PC-3 (cell line): ENCODE measurements around the gene EGF.

Source experiments
- CTCF ChIP-seq: fragments of 300-600 bp; sonication (generic); conservative IDR thresholded peaks from 2 replicates; pipeline ENCODE4 v1.5.1; 2017; ENCODE audit warnings: antibody characterized with exemption, low read depth, mild to moderate bottlenecking, low read length
- EZH2 ChIP-seq: fragments of 300-600 bp; sonication (generic); IDR thresholded peaks from one replicate; pipeline ENCODE4 v1.6.1; 2017; ENCODE audit warnings: antibody characterized with exemption, mild to moderate bottlenecking, low read length; ENCODE audit not compliant: unreplicated experiment
- EZH2phosphoT487 ChIP-seq: fragments of 300-600 bp; sonication (generic); IDR thresholded peaks from 2 replicates; pipeline ENCODE4 v1.6.1; 2018; ENCODE audit warnings: mild to moderate bottlenecking, antibody characterized with exemption, low read length, borderline replicate concordance

- TF ChIP-seq CTCF: no peak
- no peak for TF ChIP-seq EZH2phosphoT487
- TF ChIP-seq EZH2: no peak
These were observed 101.5 kb downstream of the EGF start for GRCh38 chr4:110014233-110014632.
